ENCODE results near the gene GPALPP1. TPM values are rescaled to one million over a fixed set of nuclear protein-coding genes. Genes with fewer than 3 reads are reported as not detected.
A peak's percentile ranks its signal among the peaks of the same experiment; 100 is the strongest.
"Not testable (repeated sequence)": the region's sequence is repeated elsewhere in the genome, so short reads cannot be mapped to it uniquely, and the experiment has no call there.

The GPALPP1 gene
- total RNA-seq, 1 donor from 2014 or later: 28.4 TPM

DNA sequence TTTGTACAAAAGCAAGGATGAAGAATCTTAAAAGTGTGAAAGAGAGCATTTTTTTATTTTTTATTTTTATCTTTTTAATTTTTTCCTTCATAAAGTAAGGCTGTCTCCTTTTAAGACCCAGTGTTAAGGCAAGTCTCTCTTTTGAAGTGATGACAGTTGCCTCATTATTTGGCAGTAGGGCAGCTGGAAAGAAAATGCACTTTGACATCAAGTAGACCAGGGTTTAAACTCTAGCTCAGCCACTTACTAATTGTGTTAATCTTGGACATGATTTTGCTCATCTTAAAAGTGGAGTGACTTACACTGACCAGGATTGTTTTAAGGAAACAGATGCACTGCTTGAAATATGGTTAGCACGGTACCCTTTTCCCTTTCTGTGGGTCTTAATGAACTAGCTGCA is 18.5 kb downstream of the GPALPP1 start:
- no peak for DNase-seq

DNA sequence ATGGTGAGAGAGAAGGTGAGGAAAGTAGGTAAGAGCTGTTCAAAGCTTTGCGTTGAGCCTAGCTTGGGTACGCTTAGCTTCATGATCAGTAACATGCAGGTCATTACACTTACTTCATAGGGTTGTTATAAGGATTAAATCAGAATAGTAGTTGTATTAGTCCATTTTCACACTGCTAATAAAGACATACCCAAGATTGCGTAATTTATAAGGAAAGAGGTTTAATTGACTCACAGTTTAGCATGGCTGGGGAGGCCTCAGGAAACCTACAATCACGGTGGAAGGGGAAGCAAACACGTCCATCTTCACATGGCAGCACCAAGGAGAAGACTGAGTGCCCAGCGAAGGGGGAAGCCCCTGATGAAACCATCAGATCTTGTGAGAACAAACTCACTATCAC is 21.9 kb downstream of the GPALPP1 start:
- no peak for DNase-seq

DNA sequence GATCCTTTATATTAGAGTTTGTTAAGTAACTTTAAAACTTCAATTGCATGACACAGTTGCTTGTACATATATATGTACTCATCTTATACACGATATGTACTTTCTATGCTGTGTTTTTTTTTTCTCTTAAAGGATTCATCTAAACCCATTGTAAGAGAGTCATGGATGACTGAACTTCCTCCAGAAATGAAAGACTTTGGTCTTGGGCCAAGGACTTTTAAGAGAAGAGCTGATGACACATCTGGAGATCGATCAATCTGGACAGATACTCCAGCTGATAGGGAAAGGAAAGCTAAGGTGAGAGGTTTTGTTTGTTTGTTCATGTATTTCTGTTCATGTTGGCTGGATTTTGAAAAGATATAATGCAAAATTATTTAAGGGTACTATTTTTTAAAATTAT is 26.0 kb downstream of the GPALPP1 start:
- peak; percentile 36 for DNase-seq

DNA sequence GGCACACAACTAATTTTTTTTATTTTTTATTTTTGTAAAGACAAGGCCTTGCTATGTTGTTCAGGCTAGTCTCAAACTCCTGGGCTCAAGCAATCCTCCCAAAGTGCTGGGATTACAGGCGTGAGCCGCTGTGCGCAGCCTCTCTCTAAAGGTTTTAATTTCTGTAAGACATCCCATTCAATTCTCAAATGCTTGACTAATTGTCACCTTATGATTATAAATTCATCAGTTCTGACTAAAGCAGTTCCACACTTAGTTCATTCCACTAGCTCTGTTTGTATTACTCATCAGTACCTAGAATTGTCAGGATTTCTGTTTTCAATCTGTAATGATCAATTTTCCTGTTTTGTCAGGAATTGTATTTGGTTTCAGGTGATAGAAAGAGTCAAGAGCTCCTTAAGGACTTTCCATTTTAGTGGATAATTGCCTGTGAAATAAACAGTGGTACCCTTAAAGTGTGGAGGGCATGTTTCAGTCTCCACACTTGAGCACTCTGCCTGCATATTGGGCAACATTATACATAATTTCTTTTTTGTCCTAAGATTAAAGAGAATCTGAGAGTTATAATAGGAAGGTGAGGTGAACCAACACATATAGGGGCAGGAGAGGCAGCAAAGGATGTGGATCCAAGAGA is 27.6 kb downstream of the GPALPP1 start:
- DNase-seq: no peak

DNA sequence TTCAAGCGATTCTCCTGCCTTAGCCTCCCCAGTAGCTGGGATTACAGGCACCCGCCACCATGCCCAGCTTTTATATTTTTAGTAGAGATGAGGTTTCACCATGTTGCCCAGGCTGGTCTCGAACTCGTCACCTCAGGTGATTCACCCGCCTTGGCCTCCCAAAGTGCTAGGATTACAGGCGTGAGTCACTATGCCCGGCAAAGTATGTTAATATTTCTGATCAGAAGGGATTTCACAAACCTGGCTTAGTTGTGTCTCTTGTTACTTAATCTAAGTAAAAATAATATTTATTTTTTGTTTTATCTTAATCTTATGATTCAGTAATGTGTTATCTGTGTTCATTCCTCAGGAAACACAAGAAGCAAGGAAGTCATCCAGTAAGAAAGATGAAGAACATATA is 30.6 kb downstream of the GPALPP1 start:
- not testable (repeated sequence) for DNase-seq

DNA sequence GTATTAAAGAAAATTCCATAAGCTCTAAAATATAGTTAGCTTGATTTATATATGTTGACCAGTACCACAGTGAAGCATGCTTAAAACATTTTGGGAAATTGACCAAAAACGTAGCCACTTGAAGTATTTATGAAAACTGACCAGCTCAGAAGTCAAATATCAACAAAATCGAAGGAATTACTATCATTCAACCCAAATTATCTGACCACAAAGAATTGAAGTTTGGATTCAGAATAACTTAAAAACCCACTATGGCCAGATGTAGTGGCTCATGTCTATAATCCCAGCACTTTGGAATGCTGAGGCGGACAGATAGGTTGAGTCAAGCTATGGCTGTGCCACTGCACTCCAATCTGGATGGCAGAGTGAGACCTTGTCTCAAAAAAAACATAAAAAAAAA is 31.9 kb downstream of the GPALPP1 start:
- DNase-seq: no peak

DNA sequence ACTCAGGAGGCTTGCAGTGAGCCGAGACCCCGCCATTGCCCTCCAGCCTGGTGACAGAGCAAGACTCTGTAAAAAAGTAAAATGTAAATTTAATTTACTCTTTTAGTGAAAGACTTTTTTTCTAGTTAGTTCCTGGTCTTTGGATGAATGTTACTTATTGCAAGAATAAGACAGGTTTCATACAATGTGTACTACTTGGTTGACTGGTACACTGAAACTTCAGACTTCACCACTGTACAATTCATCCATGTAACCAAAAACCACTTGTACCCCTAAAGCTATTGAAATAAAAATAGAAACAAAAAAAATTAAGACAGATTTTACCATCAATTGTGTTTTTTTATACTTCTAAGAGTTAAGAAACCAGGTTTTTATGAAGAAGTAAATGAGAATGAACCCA is 35.5 kb downstream of the GPALPP1 start:
- no peak for DNase-seq

DNA sequence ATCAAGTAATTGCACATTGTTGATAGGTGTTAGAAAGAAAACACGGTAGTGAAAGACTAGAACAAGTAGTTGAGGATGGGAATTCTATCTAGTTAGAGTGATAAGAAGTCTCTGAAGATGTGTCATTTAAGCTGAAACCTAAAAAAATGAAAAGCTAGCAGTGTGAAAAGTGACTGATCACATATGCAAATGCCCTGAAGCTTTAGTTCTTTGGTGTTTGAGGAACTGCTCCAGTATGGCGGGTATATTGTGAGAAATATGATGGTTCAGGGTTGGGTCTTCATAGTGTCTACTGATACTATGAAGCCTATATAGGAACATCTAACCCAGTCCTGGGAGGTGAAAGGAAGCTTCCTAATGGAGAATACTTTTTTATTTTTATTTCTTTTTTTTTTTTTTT is 45.0 kb downstream of the GPALPP1 start:
- no peak for DNase-seq

DNA sequence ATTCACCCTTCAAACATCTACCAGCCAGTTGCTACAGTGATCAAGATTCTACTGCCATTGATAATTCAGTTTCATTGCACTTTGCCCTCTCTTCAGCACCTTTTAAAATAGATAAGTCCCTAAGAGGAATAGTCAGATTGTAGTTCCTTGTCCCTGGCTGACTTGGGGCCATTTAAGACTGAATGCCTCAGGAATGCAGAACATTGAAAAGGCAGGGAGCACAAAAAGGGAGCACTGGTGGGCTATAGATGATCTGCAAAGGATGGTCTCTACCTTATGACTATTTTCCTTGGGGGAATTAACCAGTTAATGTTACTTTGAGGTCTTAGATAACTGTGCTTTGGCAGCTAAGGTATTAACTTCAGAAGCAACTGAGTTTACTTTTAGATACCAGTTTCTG is 46.9 kb downstream of the GPALPP1 start:
- DNase-seq: no peak

DNA sequence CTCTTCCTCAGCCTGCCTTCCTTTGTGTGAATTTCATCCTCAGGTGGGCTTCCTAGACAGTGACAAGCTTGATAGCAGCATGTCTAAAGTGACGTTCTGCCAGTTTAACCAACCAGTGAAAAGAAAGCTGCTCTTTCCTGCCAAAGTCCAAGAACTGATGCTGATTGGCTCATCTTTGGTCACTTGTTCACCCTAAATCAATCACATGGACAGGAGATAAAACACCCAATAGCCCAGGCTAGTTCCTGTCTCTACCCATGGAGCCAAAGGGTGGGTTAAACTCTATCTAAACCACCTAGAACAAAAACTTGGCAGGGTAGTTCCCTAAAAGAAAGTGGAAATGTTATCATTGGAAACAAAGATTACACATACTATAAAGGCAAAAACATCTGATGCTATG is 50.8 kb downstream of the GPALPP1 start:
- DNase-seq: no peak

DNA sequence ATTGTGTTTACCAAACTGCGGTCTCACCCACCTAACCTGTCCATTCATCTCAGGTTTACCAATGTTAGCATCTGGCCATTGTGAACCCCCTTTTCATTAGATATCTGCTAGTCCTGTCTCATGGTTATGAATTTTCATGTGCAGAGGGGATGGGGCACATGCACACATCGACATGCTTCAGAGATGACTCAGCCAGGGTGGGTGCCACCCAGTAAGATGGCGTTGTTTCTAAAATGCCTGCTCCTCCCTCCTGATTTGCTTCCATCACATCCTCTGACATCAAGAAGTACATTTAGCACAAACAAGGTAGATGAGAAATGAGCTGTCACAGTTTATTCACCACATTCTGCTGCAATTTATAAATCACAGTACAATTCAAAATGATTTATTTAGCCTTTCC is 51.3 kb downstream of the GPALPP1 start:
- DNase-seq: peak; percentile 18

DNA sequence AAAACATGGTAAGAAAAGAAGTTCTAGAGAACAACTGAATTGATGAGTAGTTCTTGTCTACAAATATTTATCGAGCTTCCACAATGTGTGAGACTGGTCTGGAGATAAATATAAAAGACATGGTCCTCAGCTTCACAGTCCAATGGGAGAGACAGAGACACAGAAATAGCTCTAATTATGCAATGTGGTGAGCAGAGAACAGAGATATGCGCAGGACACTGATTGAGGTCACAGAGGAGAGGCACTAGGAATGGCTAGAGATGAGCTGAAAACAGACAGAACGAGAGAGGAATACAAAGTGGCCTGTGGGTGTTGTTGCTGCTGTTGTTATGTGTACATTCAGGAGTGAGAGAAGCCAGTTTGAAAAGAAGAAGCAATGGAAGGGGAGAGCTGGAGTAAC is 53.2 kb downstream of the GPALPP1 start:
- DNase-seq: no peak

DNA sequence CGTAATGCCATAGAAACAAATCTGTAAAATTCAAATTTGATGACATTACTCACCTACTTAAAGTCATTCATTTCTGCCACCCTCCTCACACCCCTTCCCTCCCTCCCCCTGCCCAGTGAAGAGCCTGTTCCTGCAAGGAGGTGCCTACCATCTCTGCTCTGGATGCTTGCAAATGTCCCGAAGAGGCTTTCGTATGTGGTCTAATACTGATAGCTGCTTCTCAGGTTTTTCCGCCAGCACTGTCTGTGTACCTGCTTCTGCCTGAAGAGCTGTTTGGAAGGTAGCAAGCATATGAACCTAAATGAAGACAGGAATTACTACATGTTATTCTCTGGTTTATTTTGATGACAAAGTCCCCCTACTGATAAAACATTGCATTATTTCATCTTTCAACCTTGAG is 57.1 kb downstream of the GPALPP1 start:
- DNase-seq: peak; percentile 4

DNA sequence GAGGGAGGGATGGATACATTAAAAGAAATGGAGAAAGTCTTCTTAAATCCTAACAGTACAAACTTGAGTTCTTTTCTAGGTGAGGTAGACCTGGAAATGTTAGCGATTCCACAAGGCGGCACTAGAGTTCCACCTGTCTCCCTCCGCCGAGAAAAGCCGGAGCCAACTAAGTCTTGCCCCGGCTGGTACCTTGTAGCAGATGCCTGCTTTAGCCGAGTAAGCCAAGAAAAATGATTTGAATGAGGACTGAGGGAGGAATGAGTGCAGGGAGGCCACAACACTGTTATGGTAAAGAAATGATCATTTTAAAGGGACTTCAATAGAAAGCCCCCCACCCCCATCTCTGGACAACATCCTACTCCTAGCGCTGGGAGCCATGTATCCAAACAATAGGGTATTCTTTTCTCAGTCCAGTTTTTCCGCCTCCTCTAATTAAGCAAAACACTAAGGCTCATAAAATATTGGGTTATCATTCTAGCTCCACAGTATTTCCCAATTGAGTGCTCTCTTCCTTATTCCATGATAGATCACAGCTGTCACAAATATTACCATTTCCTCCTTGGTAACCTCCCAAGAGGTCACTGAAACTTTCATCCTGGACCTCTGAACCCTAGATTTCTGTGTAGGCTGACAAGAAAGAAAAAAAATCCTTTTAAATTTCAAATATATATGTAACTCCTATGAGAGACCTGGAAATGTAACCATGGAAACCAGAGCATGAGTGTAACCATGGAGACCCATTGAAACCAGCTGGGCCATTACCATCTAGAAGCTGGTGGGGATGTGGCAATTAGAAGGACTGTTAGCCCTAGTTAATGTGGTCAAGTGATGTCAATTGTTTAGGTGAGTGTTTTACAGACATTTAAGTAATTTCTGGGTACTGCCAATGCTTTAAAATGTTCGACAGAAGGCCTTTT is 58.3 kb downstream of the GPALPP1 start:
- peak; percentile 91 for DNase-seq

DNA sequence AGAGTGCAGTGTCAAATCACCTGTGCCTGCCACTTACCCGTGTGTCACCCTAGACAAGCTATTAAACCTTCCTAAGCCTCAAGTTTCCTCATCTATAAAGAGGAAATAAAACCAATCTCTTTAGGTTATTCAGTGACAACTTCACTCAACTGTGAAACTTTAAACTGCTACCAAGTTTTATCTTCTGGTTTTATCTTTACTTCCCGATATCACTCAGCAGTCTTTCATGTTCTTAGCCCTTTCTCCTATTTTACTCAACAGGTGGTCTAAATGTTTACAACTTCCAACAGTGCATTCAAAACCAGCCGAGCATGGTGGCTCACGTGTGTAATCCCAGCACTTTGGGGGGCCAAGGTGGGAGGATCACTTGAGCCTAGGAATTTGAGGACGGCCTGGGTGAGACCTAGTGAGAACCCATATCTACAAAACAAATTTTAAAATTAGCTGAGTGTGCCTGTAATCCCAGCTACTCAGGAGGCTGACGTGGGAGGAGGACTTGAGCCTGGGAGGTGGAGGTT is 59.6 kb downstream of the GPALPP1 start:
- DNase-seq: no peak

DNA sequence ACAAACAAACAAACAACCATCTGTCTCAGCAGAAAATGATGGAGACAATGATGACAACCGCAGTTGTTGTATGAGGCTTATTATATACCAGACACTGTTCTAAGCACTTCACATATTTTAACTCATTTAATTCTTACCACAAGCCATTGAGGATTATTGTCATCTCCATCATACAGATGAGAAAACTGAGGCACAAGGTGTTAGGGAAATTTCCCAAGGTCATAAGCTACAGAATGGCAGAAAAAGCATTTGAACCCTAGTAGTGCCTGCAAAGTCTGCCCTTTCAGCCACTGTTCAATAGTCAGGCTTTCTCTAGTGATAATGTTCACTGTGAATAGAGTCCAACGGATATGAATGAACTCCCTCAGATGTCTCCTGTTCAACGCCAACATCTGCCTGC is 60.1 kb downstream of the GPALPP1 start:
- DNase-seq: no peak

DNA sequence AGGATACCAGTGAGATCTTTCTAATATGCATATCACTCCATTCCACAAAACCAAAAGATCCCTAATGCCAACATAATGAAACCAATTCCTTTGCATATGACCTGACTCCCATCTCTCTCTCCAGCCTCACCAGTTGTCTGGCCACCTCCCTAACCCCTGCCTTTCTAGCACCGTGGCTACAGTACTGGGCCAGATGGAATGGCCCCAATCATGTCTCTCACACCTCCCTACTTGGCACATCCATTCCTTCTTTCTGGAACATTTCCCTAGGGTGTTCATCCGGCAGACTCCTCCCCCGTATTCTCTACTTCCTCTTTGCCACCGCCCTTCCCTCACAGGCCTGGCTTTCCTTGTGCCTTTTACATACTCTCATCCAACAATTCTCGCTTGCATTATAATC is 62.0 kb downstream of the GPALPP1 start:
- no peak for DNase-seq

DNA sequence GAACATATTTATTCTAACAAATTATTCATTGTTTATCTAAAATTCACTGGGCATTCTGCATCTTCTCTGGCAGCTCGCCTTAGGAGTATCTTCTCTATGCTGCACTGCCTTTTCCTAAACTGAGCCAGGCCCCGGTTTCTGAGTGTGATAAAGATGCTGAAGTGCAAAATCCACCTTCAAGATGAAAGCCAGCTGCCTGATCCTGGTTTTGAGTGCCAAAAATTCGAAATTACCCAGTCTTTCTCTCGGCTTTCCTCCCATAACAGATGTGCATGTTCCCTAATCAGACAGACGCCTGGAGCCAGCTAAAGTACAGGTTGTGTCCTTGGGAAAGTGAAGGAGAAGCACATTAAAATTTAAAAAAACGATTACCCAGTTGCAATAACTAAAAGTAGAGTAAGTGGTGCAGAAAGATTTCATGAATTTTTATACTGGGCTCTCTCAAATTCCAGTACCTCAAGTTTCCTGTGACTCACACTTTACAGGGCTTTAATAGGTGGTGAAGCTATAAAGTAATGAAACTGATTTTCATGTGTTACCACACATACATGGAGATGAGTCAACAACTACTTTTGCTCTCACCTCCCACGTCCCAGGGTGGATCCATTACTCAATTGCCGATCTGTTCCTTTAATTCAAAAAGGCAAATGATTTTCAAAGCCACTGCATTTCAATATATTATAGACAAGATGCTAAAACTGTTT is 66.0 kb downstream of the GPALPP1 start:
- DNase-seq: peak; percentile 59

DNA sequence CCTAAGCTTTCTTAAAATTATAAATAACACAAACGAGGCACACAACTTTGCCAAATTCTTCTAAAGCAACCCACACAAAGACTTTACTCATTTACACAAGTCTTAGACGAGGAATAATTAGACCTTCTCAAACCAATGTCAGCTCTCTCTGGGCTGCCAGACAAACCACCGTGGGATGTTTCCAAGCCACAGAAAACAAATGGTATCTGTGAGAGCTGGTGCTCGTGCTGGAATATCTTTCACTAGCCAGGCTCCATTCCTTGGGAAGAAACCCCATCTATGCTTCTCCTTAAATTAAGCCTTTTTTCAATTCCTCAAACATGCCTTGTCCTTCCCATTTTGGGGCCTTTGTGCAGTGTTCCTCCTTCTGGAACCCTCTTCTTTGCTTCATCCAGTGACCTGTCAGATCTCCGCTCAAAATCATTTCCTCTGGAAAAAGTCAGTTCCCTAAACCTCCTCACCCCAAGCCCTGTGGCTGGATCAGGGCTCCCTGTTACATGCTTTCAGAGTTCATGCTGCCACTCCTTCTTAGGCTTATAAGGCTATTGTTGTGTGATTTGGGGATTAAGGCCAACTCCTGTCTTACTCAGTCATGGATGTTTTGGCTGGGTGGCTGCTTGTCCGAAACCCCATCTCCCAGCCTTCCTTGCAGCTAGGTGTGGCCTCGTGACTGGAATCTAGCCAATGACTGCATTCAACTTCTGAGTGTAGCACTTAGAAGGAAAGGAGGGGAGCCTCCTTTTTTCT is 66.7 kb downstream of the GPALPP1 start:
- DNase-seq: no peak

DNA sequence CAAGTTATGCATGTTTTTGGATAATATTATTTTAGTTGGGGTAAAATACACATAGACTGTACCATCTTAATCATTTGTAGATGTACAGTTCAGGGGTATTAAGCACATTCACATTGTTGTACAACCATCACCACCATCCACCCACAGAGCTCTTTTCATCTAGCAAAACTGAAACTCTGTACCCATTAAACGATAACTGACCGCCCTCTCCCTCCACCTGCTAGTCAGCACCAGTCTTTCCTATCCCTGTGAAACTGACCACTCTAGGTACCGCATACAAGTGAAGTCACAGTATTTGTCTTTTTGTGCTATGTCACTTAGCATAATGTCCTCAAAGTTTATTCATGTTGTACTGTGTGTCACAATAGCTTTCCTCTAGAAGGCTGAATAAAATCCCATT is 70.7 kb downstream of the GPALPP1 start:
- no peak for DNase-seq

DNA sequence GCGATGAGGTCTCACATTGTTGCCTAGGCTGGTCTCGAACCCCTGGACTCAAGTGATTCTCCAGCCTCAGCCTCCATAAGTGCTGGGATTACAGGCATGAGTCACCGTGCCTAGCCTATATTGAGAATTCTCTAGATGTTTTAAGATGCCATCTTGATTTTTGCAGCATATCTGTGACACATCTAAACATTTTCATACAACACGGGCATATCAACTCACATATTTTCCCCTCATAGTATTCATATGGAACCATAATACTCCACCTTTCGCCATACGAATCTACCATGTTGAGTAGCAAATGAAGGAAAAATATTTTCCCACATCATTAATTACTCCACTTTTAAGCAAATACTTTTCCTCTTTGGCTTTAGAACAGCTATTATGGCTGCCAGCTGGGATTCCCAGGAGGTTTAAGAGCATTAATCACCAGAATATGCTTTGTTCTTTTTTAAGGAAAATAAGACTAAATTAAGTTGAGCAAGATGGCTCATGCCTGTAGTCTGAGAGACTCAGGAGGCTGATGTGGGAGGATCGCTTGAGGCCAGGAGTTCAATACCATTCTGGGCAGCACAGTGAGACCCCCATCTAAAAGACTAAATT is 74.0 kb downstream of the GPALPP1 start:
- DNase-seq: peak; percentile 58

DNA sequence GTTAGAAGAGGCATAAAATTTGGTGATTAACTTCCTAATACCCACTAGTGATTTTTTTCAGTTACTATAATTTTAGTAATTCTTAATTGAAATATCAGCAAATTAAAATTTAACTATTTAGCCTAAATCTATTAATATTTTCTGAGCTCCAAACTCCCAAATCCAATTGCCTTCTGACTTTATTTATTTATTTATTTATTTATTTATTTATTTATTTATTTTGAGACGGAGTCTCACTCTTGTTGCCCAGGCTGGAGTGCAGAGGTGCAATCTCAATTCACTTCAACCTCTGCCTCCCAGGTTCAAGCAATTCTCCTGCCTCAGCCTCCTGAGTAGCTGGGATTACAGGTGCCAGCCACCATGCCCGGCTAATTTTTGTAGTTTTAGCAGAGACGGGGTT is 74.6 kb downstream of the GPALPP1 start:
- DNase-seq: not testable (repeated sequence)

All from dermis blood vessel endothelial cell (primary cell).